Common myeloid progenitor, CD34-positive (primary cell): ENCODE measurements around the gene ACVR1B.
A peak's percentile ranks its signal among the peaks of the same experiment; 100 is the strongest.
"Not testable (repeated sequence)": the region's sequence is repeated elsewhere in the genome, so short reads cannot be mapped to it uniquely, and the experiment has no call there.

ENCODE experiments used
- CTCF ChIA-PET: fragments of 350-600 bp; sonication (Branson Sonifier 250); formaldehyde crosslinking; loops from one replicate; lab custom pipeline; 2021; ENCODE audit warnings: antibody characterized with exemption; lab: Charles Lee
- POLR2A ChIA-PET: fragments of 350-600 bp; sonication (Branson Sonifier 250); formaldehyde crosslinking; loops from one replicate; lab custom pipeline; 2021; ENCODE audit warnings: antibody characterized with exemption; lab: Charles Lee
- DNase-seq, 3 donors: peaks; one replicate each; pipeline versions ENCODE4 v3.0.0 to v3.0.0-alpha.2; 2013
- H3K27ac ChIP-seq, 2 experiments: 1 replicate in 1 of 2; 2 replicates in 1 of 2; pipeline ENCODE4 v1.7.0; 2013; ENCODE audit warnings: inconsistent platforms in 2 of 2, low read length in 2 of 2, mild to moderate bottlenecking in 2 of 2, low read depth in 1 of 2, moderate library complexity in 1 of 2; ENCODE audit not compliant: severe bottlenecking in 2 of 2, insufficient read depth in 1 of 2, poor library complexity in 1 of 2
- H3K27me3 ChIP-seq, 5 experiments: replicated peaks in 2 of 5; 1 replicate in 3 of 5; 2 replicates in 2 of 5; pipeline versions ENCODE4 v1.6.1 to v1.7.0; 2013; ENCODE audit warnings: low read length in 4 of 5, mild to moderate bottlenecking in 2 of 5, moderate library complexity in 2 of 5, inconsistent platforms in 1 of 5; ENCODE audit not compliant: insufficient read depth in 5 of 5, control insufficient read depth in 4 of 5
- H3K36me3 ChIP-seq, 4 experiments: 1 replicate in 2 of 4; 2 replicates in 2 of 4; pipeline versions ENCODE4 v1.6.1 to v1.7.0; 2013; ENCODE audit warnings: low read length in 3 of 4, control low read depth in 1 of 4, mild to moderate bottlenecking in 1 of 4; ENCODE audit not compliant: control insufficient read depth in 4 of 4, insufficient read depth in 4 of 4
- H3K4me1 ChIP-seq, 4 experiments: 1 replicate in 3 of 4; 2 replicates in 1 of 4; pipeline versions ENCODE4 v1.6.1 to v1.7.1; 2013; ENCODE audit warnings: low read length in 3 of 4, mild to moderate bottlenecking in 3 of 4, control low read depth in 1 of 4, inconsistent platforms in 1 of 4, moderate library complexity in 1 of 4; ENCODE audit not compliant: control insufficient read depth in 4 of 4, insufficient read depth in 4 of 4; ENCODE audit errors: control extremely low read depth in 1 of 4
- H3K4me3 ChIP-seq, 7 experiments: 1 replicate in 4 of 7; 2 replicates in 3 of 7; pipeline versions ENCODE4 v1.5.1 to v1.7.0; 2013; ENCODE audit warnings: mild to moderate bottlenecking in 7 of 7, low read length in 6 of 7, moderate library complexity in 6 of 7, inconsistent platforms in 2 of 7, low read depth in 2 of 7, control low read depth in 1 of 7; ENCODE audit not compliant: insufficient read depth in 4 of 7, control insufficient read depth in 1 of 7; ENCODE audit errors: extremely low read depth in 1 of 7
- H3K9me3 ChIP-seq, 5 experiments: 1 replicate in 4 of 5; 2 replicates in 1 of 5; pipeline versions ENCODE4 v1.6.1 to v1.7.1; 2013; ENCODE audit warnings: low read length in 4 of 5, mild to moderate bottlenecking in 2 of 5, inconsistent platforms in 1 of 5, low read depth in 1 of 5, moderate library complexity in 1 of 5; ENCODE audit not compliant: control insufficient read depth in 4 of 5, insufficient read depth in 2 of 5; ENCODE audit errors: control extremely low read depth in 1 of 5
- WGBS: methylation state at CpG from one replicate; pipeline ENCODE4 v1.1.5; 2013; ENCODE audit not compliant: insufficient coverage; 5-methylcytosine and 5-hydroxymethylcytosine counted together

ACVR1B gene

GRCh38 chr12:51976376-51977160, 25.1 kb downstream of the ACVR1B start:
- H3K4me1 ChIP-seq, result peaks cover 37 to 66% (median 43%) of the 10 kb centered on the region in 4 experiments
- 100% methylated on average over 5 of the region's 10 CpGs for WGBS
- H3K4me3 ChIP-seq, result no peak overlapping the region
- ChIA-PET POLR2A (no interaction called here), CTCF (interaction anchor here (0.9 to 2.7 kb wide), 18 partner anchors 16 to 108 kb away, joined by 3 to 13 read pairs (median 4); no protein-coding TSS in a partner anchor)
- no peaks in the 10 kb centered on the region for H3K27me3 ChIP-seq
- H3K27ac ChIP-seq, result no peak overlapping the region
- H3K36me3 ChIP-seq, result peaks cover 0 to 34% (median 22%) of the 10 kb centered on the region in 4 experiments
- DNase-seq, result no peak
- H3K9me3 ChIP-seq, result no peaks in the 10 kb centered on the region

GRCh38 chr12:51977320-51977753, 25.8 kb downstream of the ACVR1B start:
- no peak overlapping the region for H3K27ac ChIP-seq

GRCh38 chr12:51979306-51979705, 27.8 kb downstream of the ACVR1B start:
- Histone ChIP-seq H3K4me1 (peaks cover 11 to 39% (median 16%) of the 10 kb centered on the region in 4 experiments), H3K36me3 (peaks cover 10 to 56% (median 34%) of the 10 kb centered on the region in 4 experiments)
- POLR2A ChIA-PET, H3K27me3 ChIP-seq, DNase-seq, H3K27ac ChIP-seq, H3K4me3 ChIP-seq, H3K9me3 ChIP-seq: not testable (repeated sequence)
- CTCF ChIA-PET, result interaction anchor here (0.7 to 2.1 kb wide), 2 partner anchors 27 to 57 kb away, joined by 3 to 17 read pairs; no protein-coding TSS in a partner anchor
- WGBS, result 100% methylated on average over 2 of the region's 5 CpGs

More at GRCh38 chr12:51977320-51977753, 25.8 kb downstream of the ACVR1B start:
- CTCF ChIA-PET, result interaction anchor here (0.8 to 2.7 kb wide), 25 partner anchors 12 to 157 kb away, joined by 3 to 17 read pairs (median 4); no protein-coding TSS in a partner anchor
- H3K4me3 ChIP-seq, result no peak overlapping the region
- 100% methylated on average over 5 of the region's 8 CpGs for WGBS
- POLR2A ChIA-PET, result interaction anchor here (0.5 kb wide), 1 partner anchor 64 kb away, joined by 3 read pairs; no protein-coding TSS in a partner anchor
- peaks cover under 1 to 40% (median 26%) of the 10 kb centered on the region in 4 experiments for H3K36me3 ChIP-seq
- peaks cover 30 to 58% (median 35%) of the 10 kb centered on the region in 4 experiments for H3K4me1 ChIP-seq
- DNase-seq, result no peak
- H3K27me3 ChIP-seq, result no peaks in the 10 kb centered on the region
- no peaks in the 10 kb centered on the region for H3K9me3 ChIP-seq

- no peaks in the 10 kb centered on the region for H3K27me3 ChIP-seq
- POLR2A ChIA-PET, result no interaction called here
These were observed 28.7 kb downstream of the ACVR1B start for GRCh38 chr12:51980051-51980808.

GRCh38 chr12:51980809-51981127, 29.3 kb downstream of the ACVR1B start:
- ChIA-PET POLR2A (no interaction called here), CTCF (interaction anchor here (0.7 to 6.8 kb wide), 24 partner anchors 10 to 153 kb away, joined by 3 to 59 read pairs (median 6); partner anchors contain the start of genes ACVR1B and ANKRD33)
- no peaks in the 10 kb centered on the region for H3K9me3 ChIP-seq
- no peak overlapping the region for H3K27ac ChIP-seq
- H3K4me3 ChIP-seq, result no peak overlapping the region
- DNase-seq, result no peak
- no peaks in the 10 kb centered on the region for H3K27me3 ChIP-seq
- H3K36me3 ChIP-seq, result peaks cover 17 to 64% (median 40%) of the 10 kb centered on the region in 4 experiments
- peaks cover 0 to 24% (median 4%) of the 10 kb centered on the region in 4 experiments for H3K4me1 ChIP-seq
- WGBS, result 75% methylated on average over 5 of the region's 10 CpGs

More at GRCh38 chr12:51980051-51980808, 28.7 kb downstream of the ACVR1B start:
- H3K9me3 ChIP-seq, result no peaks in the 10 kb centered on the region
- DNase-seq, result peak; percentile 67 to 84 (median 80)
- WGBS, result 54% methylated on average over 5 of the region's 7 CpGs
- H3K36me3 ChIP-seq, result peaks cover 13 to 63% (median 38%) of the 10 kb centered on the region in 4 experiments
- no peak overlapping the region for H3K27ac ChIP-seq
- CTCF ChIA-PET, result interaction anchor here (0.7 to 6.8 kb wide), 24 partner anchors 10 to 152 kb away, joined by 3 to 59 read pairs (median 6); partner anchors contain the start of genes ACVR1B and ANKRD33
- H3K4me1 ChIP-seq, result peaks cover 3 to 29% (median 7%) of the 10 kb centered on the region in 4 experiments
- no peak overlapping the region for H3K4me3 ChIP-seq

- H3K36me3 ChIP-seq, result peaks cover 14 to 58% (median 33%) of the 10 kb centered on the region in 4 experiments
These were observed 33.2 kb downstream of the ACVR1B start for GRCh38 chr12:51984657-51985056.

More at GRCh38 chr12:51984657-51985056, 33.2 kb downstream of the ACVR1B start:
- CTCF ChIA-PET, result interaction anchor here (0.8 to 6.8 kb wide), 12 partner anchors 8 to 152 kb away, joined by 3 to 59 read pairs (median 6); partner anchors contain the start of gene ANKRD33
- POLR2A ChIA-PET, result interaction anchor here (0.6 kb wide), 1 partner anchor 73 kb away, joined by 3 read pairs; no protein-coding TSS in a partner anchor
- WGBS, result 91% methylated on average over 4 of the region's 6 CpGs
- Histone ChIP-seq H3K27ac (no peak overlapping the region), H3K27me3 (no peaks in the 10 kb centered on the region), H3K4me1 (peaks cover 0 to 4% (median 1%) of the 10 kb centered on the region in 4 experiments), H3K4me3 (no peak overlapping the region), H3K9me3 (no peaks in the 10 kb centered on the region)
- no peak for DNase-seq
